NCI-H1417 (cell line): ENCODE data around the gene OR10S1.
"Not testable (repeated sequence)": the region's sequence is repeated elsewhere in the genome, so short reads cannot be mapped to it uniquely, and the experiment has no call there.

Source experiments
- DNase-seq, 3 experiments: peaks; one replicate each; lab custom pipeline; 2025; lab: John Stamatoyannopoulos, UW

OR10S1 gene, protein sequence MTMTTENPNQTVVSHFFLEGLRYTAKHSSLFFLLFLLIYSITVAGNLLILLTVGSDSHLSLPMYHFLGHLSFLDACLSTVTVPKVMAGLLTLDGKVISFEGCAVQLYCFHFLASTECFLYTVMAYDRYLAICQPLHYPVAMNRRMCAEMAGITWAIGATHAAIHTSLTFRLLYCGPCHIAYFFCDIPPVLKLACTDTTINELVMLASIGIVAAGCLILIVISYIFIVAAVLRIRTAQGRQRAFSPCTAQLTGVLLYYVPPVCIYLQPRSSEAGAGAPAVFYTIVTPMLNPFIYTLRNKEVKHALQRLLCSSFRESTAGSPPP

DNA sequence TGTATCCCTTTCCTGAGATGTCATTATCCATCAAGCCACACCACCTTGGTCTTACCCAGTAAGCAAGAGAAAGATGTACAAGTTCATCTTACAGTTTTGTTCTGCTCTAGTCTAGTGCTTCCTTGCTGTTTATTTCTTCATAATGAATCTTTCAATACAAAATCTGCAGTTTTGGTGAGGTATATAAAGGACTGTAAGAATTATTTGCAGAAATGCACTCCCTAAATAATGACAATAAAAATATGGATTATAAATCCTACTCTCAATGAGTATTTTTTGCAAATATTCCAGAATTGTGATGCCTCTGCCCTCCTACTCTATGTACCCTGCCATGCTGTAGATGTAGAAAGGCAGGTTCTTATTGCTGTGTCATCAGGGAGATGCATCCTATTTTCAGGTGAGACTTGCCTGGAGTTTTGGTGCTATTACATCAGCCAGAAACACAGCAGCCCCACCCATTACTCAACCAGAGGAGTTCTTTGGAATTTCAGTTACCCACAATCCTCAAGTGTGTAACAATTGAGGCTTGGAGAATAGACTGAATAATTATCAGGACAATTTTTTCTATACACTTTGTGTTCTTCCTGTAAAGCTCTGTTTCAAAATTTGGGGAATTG lies at the start of gene OR10S1:
Gene OR10S1, minus strand, starts transcription at position 51 of the 617 bp plus-strand sequence. CDS start 117 bp downstream, outside the sequence.
- no peak for DNase-seq

DNA sequence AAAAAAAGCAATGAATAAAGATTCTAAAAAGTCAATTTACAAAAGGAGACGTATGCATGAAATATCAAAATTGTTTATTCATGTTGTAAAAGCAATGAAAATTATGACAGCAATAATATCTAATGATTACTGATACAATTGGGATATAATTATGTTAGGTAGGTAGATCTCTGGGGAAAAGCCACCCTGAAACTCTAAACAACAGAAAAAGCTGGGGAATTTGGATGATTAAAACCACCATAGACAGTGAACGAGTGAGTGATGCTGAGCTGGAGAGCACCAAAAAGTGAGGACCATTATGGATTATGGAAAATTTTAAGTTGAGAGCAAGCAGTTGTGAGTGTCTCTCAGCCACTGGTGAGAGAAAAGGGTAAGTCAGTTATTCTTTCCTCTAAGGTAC lies 48.9 kb upstream of the OR10S1 start, which contains the start of gene OR10G8:
Gene OR10G8, plus strand, starts transcription at position 301 of the 400 bp plus-strand sequence. CDS start 2,825 bp downstream, outside the sequence.
- no peak for DNase-seq

DNA sequence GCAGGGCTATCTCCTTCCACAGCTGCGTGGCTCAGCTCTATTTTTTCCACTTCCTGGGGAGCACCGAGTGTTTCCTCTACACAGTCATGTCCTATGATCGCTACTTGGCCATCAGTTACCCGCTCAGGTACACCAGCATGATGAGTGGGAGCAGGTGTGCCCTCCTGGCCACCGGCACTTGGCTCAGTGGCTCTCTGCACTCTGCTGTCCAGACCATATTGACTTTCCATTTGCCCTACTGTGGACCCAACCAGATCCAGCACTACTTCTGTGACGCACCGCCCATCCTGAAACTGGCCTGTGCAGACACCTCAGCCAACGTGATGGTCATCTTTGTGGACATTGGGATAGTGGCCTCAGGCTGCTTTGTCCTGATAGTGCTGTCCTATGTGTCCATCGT lies 38.3 kb upstream of the OR10S1 start:
- DNase-seq, result not testable (repeated sequence)

DNA sequence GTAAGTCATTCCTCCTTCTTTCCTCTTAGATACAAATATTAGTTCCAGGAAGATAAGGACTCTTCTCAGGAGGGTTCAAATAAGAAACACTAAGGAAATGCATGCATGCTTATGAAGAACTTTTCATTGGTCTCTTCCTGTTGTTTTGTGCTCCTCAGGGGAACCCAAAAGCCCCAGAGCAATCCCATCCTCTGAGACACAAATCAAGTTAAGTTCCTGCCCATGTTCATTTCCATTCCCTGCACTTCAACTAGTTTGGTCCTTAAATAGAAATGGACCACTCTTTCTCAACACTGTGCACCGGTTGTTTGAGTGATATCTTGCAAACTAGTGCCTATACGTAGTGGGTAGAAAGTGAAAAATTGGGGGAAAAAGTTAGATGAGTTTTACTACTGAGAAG lies 35.1 kb upstream of the OR10S1 start, which contains the start of gene OR10G4:
Gene OR10G4, plus strand, starts transcription at position 301 of the 400 bp plus-strand sequence. CDS start 2,578 bp downstream, outside the sequence.
- no peak for DNase-seq

DNA sequence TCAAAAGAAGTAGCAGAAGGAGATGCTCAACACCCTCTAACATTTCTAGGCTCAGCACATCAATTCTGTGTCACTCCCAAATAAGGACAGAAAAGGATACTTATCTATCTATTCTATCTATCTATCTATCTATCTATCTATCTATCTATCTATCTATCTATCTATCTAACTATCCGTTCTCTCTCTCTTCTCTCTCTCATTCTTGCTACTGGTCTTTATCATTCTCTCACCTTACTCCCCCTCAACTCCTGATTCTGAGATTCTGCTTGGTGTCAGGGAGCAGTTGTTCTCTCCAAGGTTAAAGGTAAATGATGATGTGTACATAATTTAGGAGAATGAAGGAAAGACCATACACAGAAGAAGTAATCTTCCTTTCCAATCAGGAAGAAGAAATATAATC lies 17.5 kb upstream of the OR10S1 start, which contains the start of gene OR10G6:
Gene OR10G6, minus strand, starts transcription at position 43 of the 400 bp plus-strand sequence. Its CDS starts 0 bp downstream, at position 43.
- DNase-seq, result no peak

DNA sequence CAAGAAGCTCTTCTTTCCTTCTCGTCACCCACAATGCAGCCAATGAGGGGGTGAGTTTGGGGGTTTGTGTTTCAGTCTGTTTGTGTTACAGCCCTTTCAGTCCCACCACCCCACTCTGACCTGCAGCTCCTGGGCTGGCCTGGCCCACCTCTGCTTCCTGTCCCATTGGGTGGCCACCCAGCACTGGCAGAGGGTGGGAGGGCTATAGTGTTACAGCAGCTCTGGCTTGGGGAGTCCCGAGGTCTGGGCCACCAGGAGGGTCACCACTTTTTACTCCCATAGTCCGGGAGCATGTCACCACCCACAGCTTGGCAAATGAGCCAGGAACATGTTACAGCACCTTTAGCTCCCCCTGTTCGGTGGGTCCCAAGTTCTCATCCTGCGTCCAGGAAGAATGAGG lies 1.7 kb upstream of the OR10S1 start:
- DNase-seq, result no peak

DNA sequence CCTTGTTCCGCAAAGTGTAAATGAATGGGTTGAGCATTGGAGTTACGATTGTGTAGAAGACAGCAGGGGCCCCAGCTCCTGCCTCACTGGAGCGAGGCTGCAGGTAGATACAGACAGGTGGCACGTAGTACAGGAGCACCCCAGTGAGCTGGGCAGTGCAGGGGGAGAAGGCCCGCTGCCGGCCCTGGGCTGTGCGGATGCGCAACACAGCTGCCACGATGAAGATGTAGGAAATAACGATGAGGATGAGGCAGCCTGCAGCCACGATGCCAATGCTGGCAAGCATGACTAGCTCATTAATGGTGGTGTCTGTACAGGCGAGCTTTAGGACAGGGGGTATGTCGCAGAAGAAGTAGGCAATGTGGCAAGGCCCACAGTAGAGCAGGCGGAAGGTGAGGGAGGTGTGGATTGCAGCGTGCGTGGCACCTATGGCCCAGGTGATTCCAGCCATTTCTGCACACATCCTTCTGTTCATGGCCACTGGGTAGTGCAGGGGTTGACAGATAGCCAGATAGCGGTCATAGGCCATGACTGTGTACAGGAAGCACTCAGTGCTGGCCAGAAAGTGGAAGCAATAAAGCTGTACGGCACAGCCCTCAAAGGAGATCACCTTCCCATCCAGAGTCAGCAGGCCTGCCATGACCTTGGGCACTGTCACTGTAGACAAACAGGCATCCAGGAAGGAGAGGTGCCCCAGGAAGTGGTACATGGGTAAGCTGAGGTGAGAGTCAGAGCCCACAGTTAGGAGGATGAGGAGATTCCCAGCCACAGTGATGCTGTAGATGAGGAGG lies 616 bp downstream of the OR10S1 start:
- no peak for DNase-seq

DNA sequence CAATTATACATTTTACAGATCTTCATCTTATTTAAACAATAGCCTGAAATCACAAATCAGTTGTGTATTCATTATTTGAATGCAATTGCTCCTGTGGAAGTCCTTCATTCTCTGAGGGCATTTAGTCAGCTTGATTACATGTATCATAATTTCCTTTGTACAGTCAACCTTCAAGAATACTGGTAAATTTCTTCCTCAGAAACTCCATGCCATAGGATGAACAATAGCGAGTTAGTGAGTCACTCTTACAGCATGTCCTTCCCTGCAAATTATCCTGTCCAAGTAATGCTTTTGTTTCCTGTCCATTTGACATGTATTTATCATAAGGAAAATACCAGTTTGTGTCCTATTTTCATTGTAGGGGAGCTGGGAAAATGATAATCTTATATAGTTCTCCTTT lies 3.8 kb downstream of the OR10S1 start:
- no peak for DNase-seq

DNA sequence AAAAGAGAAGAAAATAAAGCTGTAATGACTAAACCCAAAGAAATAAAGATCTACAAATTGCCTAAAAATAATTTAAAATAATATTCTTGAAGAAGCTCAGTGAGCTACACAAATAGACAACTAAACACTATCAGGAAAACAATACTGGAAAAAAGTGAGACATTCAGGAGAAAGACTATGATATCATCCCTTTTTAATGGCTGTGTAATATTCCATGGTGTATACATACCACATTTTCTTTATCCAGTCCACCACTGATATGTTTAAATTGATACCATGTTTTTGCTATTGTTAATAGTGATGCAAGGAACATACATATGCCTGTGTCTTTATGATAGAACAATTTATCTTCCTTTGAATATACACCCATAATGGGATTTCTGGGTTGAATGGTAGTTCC lies 20.8 kb downstream of the OR10S1 start:
- no peak for DNase-seq

DNA sequence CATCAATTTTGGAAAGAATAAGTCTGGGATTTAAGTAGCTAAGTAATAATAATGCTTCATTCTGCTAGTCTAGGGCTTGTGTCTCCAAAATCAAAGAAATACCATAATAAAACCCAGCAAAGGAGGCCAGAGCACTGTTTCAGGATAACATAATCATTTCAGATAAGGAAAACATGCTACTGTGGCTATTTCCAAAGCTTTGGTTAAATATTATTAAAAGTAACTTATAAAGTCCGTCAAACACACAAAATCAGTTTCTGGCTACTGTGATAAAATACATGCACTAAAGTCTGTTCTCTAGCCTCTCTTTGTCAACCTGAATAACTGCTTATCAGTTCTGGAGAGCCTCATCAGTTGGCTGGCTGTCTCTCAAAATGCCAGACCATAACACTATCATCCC lies 32.4 kb downstream of the OR10S1 start:
- DNase-seq, result no peak

DNA sequence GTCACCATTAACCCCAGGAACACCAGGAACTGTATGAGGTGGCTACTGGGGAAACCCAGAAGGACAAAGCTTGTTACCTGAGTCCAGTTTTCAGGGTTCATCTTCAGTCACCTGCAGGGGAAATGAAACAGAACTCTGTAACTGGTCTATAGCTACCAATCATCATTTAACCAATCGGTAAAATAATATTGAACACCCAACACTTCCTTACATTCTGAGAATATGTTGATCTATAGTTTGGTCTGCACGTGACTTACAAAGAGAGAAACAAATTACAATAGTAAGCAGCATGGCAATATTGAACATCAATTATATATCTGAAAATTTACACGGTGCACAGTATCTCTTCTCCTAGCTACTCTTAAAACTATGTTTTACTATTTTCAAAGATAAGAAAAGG lies 33.8 kb downstream of the OR10S1 start, which contains the start of gene OR6T1:
Gene OR6T1, minus strand, starts transcription at position 101 of the 400 bp plus-strand sequence. Its CDS starts 0 bp downstream, at position 101.
- no peak for DNase-seq

DNA sequence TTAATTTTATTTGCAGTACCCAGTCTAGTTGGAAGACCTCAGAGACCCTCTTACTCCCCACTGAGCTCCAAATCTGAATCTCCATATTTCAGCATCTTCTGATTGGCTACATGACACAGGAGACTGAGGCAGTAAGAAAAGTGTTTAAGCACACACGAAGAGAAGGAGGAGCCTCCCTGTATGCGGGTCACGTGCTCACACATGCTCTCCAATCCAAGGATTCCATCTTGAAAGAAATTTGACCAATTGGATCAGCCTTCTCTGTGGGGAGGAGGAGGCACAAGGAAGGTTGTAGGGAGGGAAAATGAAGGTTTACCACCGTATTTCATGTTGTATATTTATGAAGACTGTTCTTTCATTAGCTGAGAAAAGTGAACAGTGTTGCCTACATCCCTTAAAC lies 35.2 kb downstream of the OR10S1 start:
- no peak for DNase-seq

DNA sequence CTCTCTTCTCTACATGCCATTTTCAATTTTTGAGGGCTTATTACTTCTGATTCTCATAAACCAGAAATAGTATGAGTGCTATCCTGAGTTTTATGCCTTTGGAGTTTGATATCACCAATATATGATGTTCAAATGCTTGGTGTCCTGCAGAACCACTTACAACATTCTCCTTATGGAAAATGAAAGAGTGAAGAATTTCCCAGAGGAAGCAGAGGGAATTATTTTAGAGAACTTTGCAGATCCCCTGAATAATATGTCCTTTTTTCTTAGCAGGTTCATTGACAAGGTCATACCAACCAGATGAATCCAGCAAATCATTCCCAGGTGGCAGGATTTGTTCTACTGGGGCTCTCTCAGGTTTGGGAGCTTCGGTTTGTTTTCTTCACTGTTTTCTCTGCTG lies 38.3 kb downstream of the OR10S1 start, which contains the start of gene OR4D5:
Gene OR4D5, plus strand, starts transcription at position 301 of the 400 bp plus-strand sequence. Its CDS starts 0 bp downstream, at position 301.
- no peak for DNase-seq
